Right cardiac atrium (tissue), 5 donors: ENCODE results near the gene ANKRD11. TPM values are rescaled to one million over a fixed set of nuclear protein-coding genes. Genes with fewer than 3 reads are reported as not detected.
"Not testable (repeated sequence)": the region's sequence is repeated elsewhere in the genome, so short reads cannot be mapped to it uniquely, and the experiment has no call there.

ENCODE experiments used
- ATAC-seq, 2 donors: fragments of 200-7000 bp; cut with Tn5 transposase; one replicate each; pipeline versions ENCODE4 v1.8.0 to v1.9.1; 2020; ENCODE audit warnings: moderate library complexity in 2 of 2, mild to moderate bottlenecking in 1 of 2
- DNase-seq, 3 donors: peaks; one replicate each; pipeline ENCODE4 v3.0.0-alpha.2; 2020
- H3K27ac ChIP-seq: one replicate; pipeline ENCODE4 v1.5.1; 2013; ENCODE audit warnings: mild to moderate bottlenecking, low read length, control low read depth, moderate library complexity
- H3K27me3 ChIP-seq: one replicate; pipeline ENCODE4 v1.6.1; 2013; ENCODE audit not compliant: control insufficient read depth, insufficient read depth
- H3K4me1 ChIP-seq: one replicate; pipeline ENCODE4 v1.6.1; 2013; ENCODE audit warnings: low read length; ENCODE audit not compliant: control insufficient read depth, insufficient read depth
- H3K4me3 ChIP-seq: one replicate; pipeline ENCODE4 v1.5.1; 2013; ENCODE audit warnings: low read length, control low read depth
- H3K9me3 ChIP-seq: one replicate; pipeline ENCODE4 v1.6.1; 2013; ENCODE audit warnings: low read length; ENCODE audit not compliant: control insufficient read depth
- WGBS: extraction: QIAGEN DNeasy Blood & Tissue Kit; methylation state at CpG from one replicate; pipeline ENCODE4 v1.1.7; 2013; 5-methylcytosine and 5-hydroxymethylcytosine counted together
- intact Hi-C, 4 donors: fragments of 100-400 bp; cut with DNase I; formaldehyde crosslinking; loops; one replicate each; pipeline versions ENCODE4 v1.11.0 to v1.14.0; 2022 to 2023
- polyA plus RNA-seq: library from polyadenylated mRNA; stranded (reverse); fragments of 200-250 nt; gene quantifications from one replicate; pipeline ENCODE4 v1.2.3, GENCODE V29; 2013
- total RNA-seq, 4 donors: library from RNA; stranded (reverse); fragmentation: NEBNext Ultra II Directional; extraction: Animal tissue kit (Norgen Biotek cat#: 25700); gene quantifications; one replicate each; pipeline ENCODE4 v1.2.1, GENCODE V29; 2021
- donor health status: healthy with polysubstance abuse.
- donor health status: DM: no; HTN: yes; CAD: no.
- donor health status: DM: no; HTN: no; CAD: no.
- donor health status: DM: no; HTN: yes; CAD: no; lungs with severe emphysema.
- donor health status: DM: yes; HTN: yes; CAD: no.

ANKRD11 gene
- total and polyA plus RNA-seq, 5 donors: 75.3 to 98.9 (median 95.3) TPM

DNA sequence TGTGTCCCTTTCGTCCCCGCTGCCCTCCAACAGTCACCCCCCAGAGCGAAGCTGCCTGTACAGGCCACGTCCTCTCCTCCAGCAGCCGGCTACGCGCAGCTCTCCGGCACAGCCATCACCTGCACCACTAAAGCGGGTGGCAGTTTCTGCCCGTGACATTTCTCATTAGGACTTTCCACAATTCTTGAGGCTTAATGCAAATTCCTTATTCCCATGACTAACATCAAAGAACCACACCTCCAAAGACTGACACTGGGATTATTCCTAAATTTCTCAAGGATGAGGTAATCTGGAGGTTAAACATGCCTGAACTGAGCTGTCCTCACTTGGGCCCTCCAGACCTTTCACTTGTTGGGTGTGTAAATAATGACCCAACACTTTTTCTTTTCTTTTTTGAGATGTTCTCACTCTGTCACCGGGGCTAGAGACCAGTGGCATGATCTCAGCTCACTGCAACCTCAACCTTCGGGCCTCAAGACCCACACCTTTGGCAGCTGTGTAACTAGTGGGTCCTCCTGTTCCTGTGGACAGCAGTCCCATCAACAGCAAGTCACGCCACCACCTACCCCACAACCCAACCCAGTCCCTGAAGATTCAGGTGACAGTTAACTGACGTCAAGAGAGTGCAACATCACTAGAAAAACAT is 11.7 kb downstream of the ANKRD11 start:
- Histone ChIP-seq H3K9me3 (no peaks in the 10 kb centered on the region), H3K27ac (no peak overlapping the region), H3K4me1 (peaks cover 32% of the 10 kb centered on the region), H3K27me3 (no peaks in the 10 kb centered on the region), H3K4me3 (no peak overlapping the region)
- WGBS: 74% methylated on average over 14 of the region's 14 CpGs
- intact Hi-C loops: no loop called here
- ATAC-seq: peak in 1 of 2 donors; percentile 25
- DNase-seq: no peak

DNA sequence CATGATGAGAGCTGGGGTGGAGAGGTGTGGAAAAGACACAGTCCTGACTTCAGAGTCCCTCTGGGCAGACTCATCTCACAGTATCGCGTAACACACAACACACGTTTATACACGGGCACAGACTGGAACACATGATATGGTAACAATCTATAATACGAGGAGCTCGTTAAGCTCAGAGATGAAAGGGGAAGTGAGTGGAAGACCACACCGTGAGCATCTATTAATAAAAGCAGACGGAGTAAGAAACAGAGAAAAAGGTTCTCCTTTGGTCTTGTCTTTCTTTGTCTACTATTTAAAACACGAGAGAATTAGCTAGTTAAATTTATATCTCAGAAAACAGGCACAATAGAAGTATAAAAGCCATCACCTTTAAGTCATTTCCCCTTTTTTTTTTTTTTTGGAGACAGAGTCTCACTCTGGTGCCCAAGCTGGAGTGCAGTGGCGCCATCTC is 13.5 kb downstream of the ANKRD11 start:
- peaks cover 34% of the 10 kb centered on the region for H3K4me1 ChIP-seq
- no peak for DNase-seq
- 66% methylated on average over 10 of the region's 10 CpGs for WGBS
- no peaks in the 10 kb centered on the region for H3K9me3 ChIP-seq
- H3K4me3 ChIP-seq: no peak overlapping the region
- no peak for ATAC-seq
- H3K27ac ChIP-seq: no peak overlapping the region
- intact Hi-C loops: no loop called here
- H3K27me3 ChIP-seq: no peaks in the 10 kb centered on the region

DNA sequence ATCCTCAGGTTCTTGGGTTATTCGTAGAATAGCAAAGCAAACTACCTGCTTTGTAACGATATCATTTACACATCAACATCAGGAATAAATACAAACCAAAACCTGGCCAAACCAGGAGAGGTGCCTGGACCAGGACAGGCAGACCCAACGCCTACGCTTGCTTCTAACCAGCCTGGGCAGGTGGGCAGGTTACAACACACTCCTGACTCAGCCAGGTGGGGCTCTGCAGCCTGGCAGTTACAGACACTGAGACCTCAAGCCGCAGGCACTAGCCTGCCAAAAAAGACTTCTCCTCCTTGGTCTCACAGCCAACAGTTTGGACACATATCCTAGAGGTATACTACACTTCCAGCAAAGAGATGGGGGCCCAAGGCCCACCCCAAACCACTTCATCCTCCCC is 14.0 kb downstream of the ANKRD11 start:
- ATAC-seq: no peak
- Histone ChIP-seq H3K9me3 (no peaks in the 10 kb centered on the region), H3K4me1 (peaks cover 34% of the 10 kb centered on the region), H3K27me3 (no peaks in the 10 kb centered on the region), H3K27ac (no peak overlapping the region), H3K4me3 (no peak overlapping the region)
- intact Hi-C loops: no loop called here
- DNase-seq: no peak
- 80% methylated on average over 5 of the region's 5 CpGs for WGBS

DNA sequence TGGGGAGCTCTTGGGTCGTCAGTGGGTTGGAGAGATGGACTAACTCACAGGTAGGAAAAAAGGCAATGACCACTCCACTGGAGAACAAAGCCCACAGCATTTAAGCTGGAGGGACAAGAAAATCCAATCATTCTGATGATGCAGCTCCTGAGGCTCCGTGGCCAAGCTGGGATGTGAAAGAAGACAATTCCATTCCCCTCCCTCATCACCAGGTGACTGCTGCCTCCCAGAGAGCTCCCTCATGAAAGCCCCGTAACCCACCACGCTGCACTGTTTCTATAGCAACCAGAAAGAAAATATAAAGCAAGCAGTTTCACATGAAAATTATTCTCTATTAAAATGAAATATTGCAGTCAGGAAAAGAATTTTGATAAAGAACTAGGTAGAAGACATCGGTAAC is 15.2 kb downstream of the ANKRD11 start:
- no peaks in the 10 kb centered on the region for H3K27me3 ChIP-seq
- no peak overlapping the region for H3K4me3 ChIP-seq
- H3K27ac ChIP-seq: no peak overlapping the region
- WGBS: 73% methylated on average over 5 of the region's 5 CpGs
- H3K4me1 ChIP-seq: peaks cover 35% of the 10 kb centered on the region
- intact Hi-C loops: no loop called here
- ATAC-seq: no peak
- no peaks in the 10 kb centered on the region for H3K9me3 ChIP-seq
- no peak for DNase-seq

DNA sequence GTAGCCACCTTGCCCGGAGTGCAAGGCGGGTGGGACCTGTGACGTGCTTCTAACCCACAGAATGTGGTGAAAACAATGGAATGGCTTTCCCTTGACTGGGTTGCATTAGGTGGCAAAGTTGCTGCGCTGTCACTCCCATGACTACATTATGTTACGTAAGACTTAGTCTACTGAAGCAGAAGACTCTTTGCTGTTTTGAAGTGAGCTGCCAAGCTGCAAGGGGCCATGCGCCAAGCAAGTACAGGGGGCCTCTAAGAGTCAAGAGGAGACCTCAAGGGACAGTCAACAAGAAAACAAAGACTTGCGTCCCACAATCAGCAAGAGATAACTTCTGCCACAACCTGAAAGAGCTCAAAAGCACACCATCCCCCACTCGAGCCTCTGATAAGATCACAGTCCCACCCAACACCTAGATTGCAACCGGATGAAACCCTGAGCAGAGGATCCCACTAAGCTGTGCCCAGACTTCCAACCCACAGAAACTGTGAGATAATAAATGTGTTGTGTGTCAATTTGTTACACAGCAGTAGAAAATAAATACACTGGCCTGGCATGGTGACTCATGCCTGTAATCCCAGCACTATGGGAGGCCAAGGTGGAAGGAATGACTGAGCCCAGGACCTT is 16.5 kb downstream of the ANKRD11 start:
- Histone ChIP-seq H3K27me3 (no peaks in the 10 kb centered on the region), H3K27ac (no peak overlapping the region), H3K4me1 (peaks cover 33% of the 10 kb centered on the region), H3K9me3 (no peaks in the 10 kb centered on the region), H3K4me3 (no peak overlapping the region)
- DNase-seq: no peak
- intact Hi-C loops: no loop called here
- ATAC-seq: peak in 1 of 2 donors; percentile 5
- 73% methylated on average over 9 of the region's 9 CpGs for WGBS

DNA sequence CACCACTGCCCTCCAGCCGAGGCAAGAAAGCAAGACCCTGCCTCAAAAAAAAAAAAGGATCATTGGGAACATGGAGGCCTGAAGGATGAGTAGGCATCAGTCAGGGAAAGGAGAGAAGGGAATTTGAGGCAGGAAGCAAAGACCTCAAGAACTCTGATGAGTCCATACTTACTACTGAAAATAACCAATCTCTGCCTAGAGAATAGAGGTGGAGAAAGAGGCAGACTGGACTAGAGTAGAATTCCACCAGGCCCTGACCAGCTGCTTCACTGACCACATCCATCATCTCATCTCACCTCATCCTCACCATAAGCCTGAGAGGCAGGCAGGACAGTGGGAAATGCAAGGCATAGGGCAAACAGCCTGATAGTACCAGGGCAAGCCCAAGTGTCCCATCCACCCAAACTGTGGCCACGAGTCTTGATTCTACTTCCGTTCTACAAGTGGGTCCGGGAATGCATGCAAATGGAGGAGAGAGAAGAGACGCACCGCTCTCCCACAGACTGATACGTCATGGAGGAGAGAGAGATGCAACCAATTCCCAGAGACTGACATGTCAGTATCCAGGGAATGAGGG is 17.1 kb downstream of the ANKRD11 start:
- 93% methylated on average over 7 of the region's 7 CpGs for WGBS
- H3K4me1 ChIP-seq: peaks cover 32% of the 10 kb centered on the region
- no peak for ATAC-seq

DNA sequence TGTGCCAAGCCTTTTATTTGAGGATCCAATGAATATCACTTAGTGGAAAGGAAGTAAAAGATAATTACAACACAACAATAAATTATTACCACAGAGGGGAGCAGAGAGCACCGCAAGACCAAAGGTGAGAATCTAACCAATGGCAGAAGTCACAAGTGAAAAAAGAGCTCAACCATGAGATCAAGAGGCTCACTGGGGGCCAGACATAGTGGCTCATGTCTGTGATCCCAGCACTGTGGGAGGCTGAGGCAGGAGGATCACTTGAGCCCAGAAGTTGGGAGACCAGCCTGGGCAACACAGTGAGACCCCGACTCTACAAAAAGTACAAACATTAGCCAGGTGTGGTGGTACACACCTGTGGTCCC is 17.7 kb downstream of the ANKRD11 start:
- H3K27ac ChIP-seq: no peak overlapping the region
- no peak overlapping the region for H3K4me3 ChIP-seq
- peaks cover 32% of the 10 kb centered on the region for H3K4me1 ChIP-seq
- DNase-seq (no peak), ATAC-seq (no peak)
- no peaks in the 10 kb centered on the region for H3K9me3 ChIP-seq
- no peaks in the 10 kb centered on the region for H3K27me3 ChIP-seq
- WGBS: 89% methylated on average over 2 of the region's 2 CpGs
- intact Hi-C loops: no loop called here

More for the DNA sequence above, 17.1 kb downstream of the ANKRD11 start:
- DNase-seq: no peak
- intact Hi-C loops: no loop called here
- Histone ChIP-seq H3K4me3 (no peak overlapping the region), H3K27me3 (no peaks in the 10 kb centered on the region), H3K27ac (no peak overlapping the region), H3K9me3 (no peaks in the 10 kb centered on the region)

DNA sequence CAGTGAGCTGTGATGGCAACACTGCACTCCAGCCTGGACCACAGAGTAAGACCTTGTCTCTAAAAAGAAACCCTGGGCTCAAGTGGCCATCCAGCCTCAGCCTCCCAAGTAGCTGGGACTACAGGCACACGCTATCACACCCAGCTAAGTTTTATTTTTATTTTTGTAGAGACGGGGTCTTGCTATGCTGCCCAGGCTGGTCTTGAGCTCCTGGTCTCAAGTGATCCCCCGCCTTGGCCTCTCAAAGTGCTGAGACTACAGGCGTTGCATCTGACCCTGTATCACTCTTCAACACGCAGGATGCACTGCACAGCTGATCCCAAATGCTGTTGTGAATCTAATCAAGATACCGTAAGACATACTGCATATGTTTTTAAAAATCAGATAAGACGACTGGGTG is 23.0 kb downstream of the ANKRD11 start:
- DNase-seq (no peak), ATAC-seq (no peak)
- intact Hi-C loops: no loop called here
- 88% methylated on average over 7 of the region's 7 CpGs for WGBS
- no peaks in the 10 kb centered on the region for H3K27me3 ChIP-seq
- H3K4me1 ChIP-seq: peaks cover 9% of the 10 kb centered on the region
- H3K27ac ChIP-seq: no peak overlapping the region
- H3K9me3 ChIP-seq: no peaks in the 10 kb centered on the region
- no peak overlapping the region for H3K4me3 ChIP-seq

DNA sequence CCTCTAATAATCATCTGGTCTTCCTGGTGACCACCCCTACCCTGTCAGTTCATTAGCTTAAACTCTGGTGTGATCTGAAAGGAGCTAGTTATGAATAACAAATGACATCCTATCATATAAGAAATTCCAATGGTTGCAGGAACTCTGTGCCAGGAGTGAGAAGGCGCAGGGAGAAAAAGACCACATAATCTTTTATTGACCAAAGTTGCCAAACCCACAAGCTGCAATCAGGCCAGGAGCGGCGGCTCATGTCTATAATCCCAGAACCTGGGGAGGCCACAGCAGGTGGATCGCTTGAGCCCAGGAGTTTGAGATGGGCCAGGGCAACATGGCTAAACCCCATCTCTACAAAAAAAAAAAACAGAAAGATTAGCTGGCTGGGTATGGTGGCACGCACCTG is 23.4 kb downstream of the ANKRD11 start:
- H3K4me3 ChIP-seq: no peak overlapping the region
- H3K27ac ChIP-seq: no peak overlapping the region
- intact Hi-C loops: no loop called here
- DNase-seq: no peak
- ATAC-seq: peak in 1 of 2 donors; percentile 29
- WGBS: 94% methylated on average over 5 of the region's 5 CpGs
- H3K4me1 ChIP-seq: peaks cover 7% of the 10 kb centered on the region
- no peaks in the 10 kb centered on the region for H3K9me3 ChIP-seq
- no peaks in the 10 kb centered on the region for H3K27me3 ChIP-seq

DNA sequence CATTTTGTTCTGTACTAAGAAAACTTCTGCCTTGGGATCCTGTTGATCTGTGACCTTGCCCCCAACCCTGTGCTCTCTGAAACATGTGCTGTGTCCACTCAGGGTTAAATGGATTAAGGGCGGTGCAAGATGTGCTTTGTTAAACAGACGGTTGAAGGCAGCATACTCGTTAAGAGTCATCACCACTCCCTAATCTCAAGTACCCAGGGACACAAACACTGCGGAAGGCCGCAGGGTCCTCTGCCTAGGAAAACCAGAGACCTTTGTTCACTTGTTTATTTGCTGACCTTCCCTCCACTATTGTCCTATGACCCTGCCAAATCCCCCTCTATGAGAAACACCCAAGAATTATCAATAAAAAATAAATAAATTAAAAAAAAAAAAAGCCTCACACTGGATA is 27.0 kb downstream of the ANKRD11 start:
- ATAC-seq, H3K4me1 ChIP-seq, H3K4me3 ChIP-seq, DNase-seq, intact Hi-C loops, H3K27me3 ChIP-seq, H3K27ac ChIP-seq, H3K9me3 ChIP-seq: not testable (repeated sequence)
- 36% methylated on average over 5 of the region's 5 CpGs for WGBS

DNA sequence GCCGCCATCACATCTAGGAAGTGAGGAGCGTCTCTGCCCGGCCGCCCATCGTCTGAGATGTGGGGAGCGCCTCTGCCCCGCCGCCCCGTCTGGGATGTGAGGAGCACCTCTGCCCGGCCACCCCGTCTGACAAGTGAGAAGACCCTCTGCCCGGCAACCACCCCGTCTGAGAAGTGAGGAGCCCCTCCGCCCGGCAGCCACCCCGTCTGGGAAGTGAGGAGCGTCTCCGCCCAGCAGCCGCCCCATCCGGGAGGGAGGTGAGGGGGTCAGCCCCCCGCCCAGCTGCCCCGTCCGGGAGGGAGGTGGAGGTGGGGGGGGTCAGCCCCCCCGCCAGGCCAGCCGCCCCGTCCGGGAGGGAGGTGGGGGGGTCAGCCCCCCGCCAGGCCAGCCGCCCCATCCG is 27.7 kb downstream of the ANKRD11 start:
- DNase-seq, H3K27me3 ChIP-seq, H3K9me3 ChIP-seq, H3K27ac ChIP-seq, H3K4me1 ChIP-seq, intact Hi-C loops, H3K4me3 ChIP-seq, ATAC-seq: not testable (repeated sequence)
- WGBS: 93% methylated on average over 30 of the region's 30 CpGs
